Vagina (tissue), 2 donors: Measurements from ENCODE around the gene OSBPL6. TPM values are rescaled to one million over a fixed set of nuclear protein-coding genes. Genes with fewer than 3 reads are reported as not detected.

Experiments used
- DNase-seq, 2 donors: peaks; one replicate each; pipeline ENCODE4 v3.0.0-alpha.2; 2017; ENCODE audit errors: extremely low spot score in 2 of 2
- H3K27ac ChIP-seq: fragments of 200-600 bp; sonication (generic); one replicate; pipeline ENCODE4 v1.5.1; 2019
- H3K27me3 ChIP-seq: fragments of 200-600 bp; sonication (generic); one replicate; pipeline ENCODE4 v1.5.1; 2019
- H3K36me3 ChIP-seq, 2 donors: fragments of 200-600 bp; sonication (generic); one replicate each; pipeline ENCODE4 v1.5.1; 2017 to 2019
- H3K4me1 ChIP-seq: fragments of 200-600 bp; sonication (generic); one replicate; pipeline ENCODE4 v1.5.1; 2019
- H3K4me3 ChIP-seq, 2 donors: fragments of 200-600 bp; sonication (generic); 1 replicate in 1 of 2; 2 replicates in 1 of 2; pipeline ENCODE4 v1.5.1; 2016 to 2019
- H3K9me3 ChIP-seq: fragments of 200-600 bp; sonication (generic); one replicate; pipeline ENCODE4 v1.5.1; 2019
- CTCF ChIP-seq, 3 experiments: fragments of 450-650 bp in 2 of 3; fragments of 200-600 bp in 1 of 3; sonication (generic) in 1 of 3; IDR thresholded peaks; one replicate each; pipeline ENCODE4 v1.5.1; 2017 to 2019; ENCODE audit warnings: antibody characterized with exemption in 3 of 3, mild to moderate bottlenecking in 2 of 3, moderate library complexity in 2 of 3
- POLR2A ChIP-seq, 2 donors: fragments of 450-650 bp; IDR thresholded peaks; one replicate each; pipeline ENCODE4 v1.6.1; 2017; ENCODE audit warnings: antibody characterized with exemption in 2 of 2, mild to moderate bottlenecking in 2 of 2, moderate library complexity in 2 of 2
- POLR2AphosphoS5 ChIP-seq, 2 donors: sonication (generic); formaldehyde crosslinking; IDR thresholded peaks; one replicate each; pipeline ENCODE4 v1.9.0; 2017; ENCODE audit warnings: antibody characterized with exemption in 2 of 2, mild to moderate bottlenecking in 2 of 2, low read depth in 1 of 2; ENCODE audit not compliant: insufficient read depth in 1 of 2
- intact Hi-C: fragments of 100-400 bp; cut with DNase I; formaldehyde crosslinking; loops from one replicate; pipeline ENCODE4 v1.15.1; 2023
- total RNA-seq: library from RNA; depleted of rRNA; stranded (reverse); fragments of >200 nt; gene quantifications from one replicate; pipeline ENCODE4 v1.2.3, GENCODE V29; 2016

Gene OSBPL6
- total RNA-seq, 1 donor from 2014 or later, result 2.7 TPM

- Histone ChIP-seq H3K9me3 (no peaks in the 10 kb centered on the region), H3K4me3 (no peak overlapping the region), H3K4me1 (no peaks in the 10 kb centered on the region), H3K36me3 (no peaks in the 10 kb centered on the region), H3K27ac (no peak overlapping the region), H3K27me3 (no peaks in the 10 kb centered on the region)
- DNase-seq, result no peak
- intact Hi-C loops, result no loop called here
- no peak for TF ChIP-seq CTCF (IDR thresholded peaks at IDR 0.05)
- TF ChIP-seq POLR2AphosphoS5 (IDR thresholded peaks at IDR 0.05; ENCODE audit: insufficient read depth in 1 of 2, low read depth in 1 of 2), result no peak
- no peak for TF ChIP-seq POLR2A (IDR thresholded peaks at IDR 0.05)
Observed at GRCh38 chr2:178211460-178211859, 17.1 kb downstream of the OSBPL6 start.

GRCh38 chr2:178211943-178212342 lies 17.6 kb downstream of the OSBPL6 start:
- intact Hi-C loops, result no loop called here
- no peaks in the 10 kb centered on the region for H3K9me3 ChIP-seq

GRCh38 chr2:178213991-178214390 lies 19.7 kb downstream of the OSBPL6 start:
- Histone ChIP-seq H3K27ac (no peak overlapping the region), H3K4me3 (no peak overlapping the region), H3K4me1 (no peaks in the 10 kb centered on the region), H3K36me3 (no peaks in the 10 kb centered on the region), H3K9me3 (no peaks in the 10 kb centered on the region), H3K27me3 (no peaks in the 10 kb centered on the region)
- intact Hi-C loops, result no loop called here
- TF ChIP-seq POLR2AphosphoS5 (IDR thresholded peaks at IDR 0.05; ENCODE audit: insufficient read depth in 1 of 2, low read depth in 1 of 2) (no peak), POLR2A (IDR thresholded peaks at IDR 0.05) (no peak)
- no peak for DNase-seq

More at GRCh38 chr2:178211943-178212342, 17.6 kb downstream of the OSBPL6 start:
- Histone ChIP-seq H3K27me3 (no peaks in the 10 kb centered on the region), H3K4me3 (no peak overlapping the region), H3K4me1 (no peaks in the 10 kb centered on the region), H3K27ac (no peak overlapping the region), H3K36me3 (no peaks in the 10 kb centered on the region)
- no peak for DNase-seq
- no peak for TF ChIP-seq POLR2AphosphoS5 (IDR thresholded peaks at IDR 0.05; ENCODE audit: insufficient read depth in 1 of 2, low read depth in 1 of 2)
- no peak for TF ChIP-seq POLR2A (IDR thresholded peaks at IDR 0.05)
- TF ChIP-seq CTCF (IDR thresholded peaks at IDR 0.05), result no peak

- intact Hi-C loops, result no loop called here
- DNase-seq, result no peak
- Histone ChIP-seq H3K27me3 (no peaks in the 10 kb centered on the region), H3K9me3 (no peaks in the 10 kb centered on the region), H3K27ac (no peak overlapping the region), H3K4me3 (no peak overlapping the region), H3K36me3 (no peaks in the 10 kb centered on the region), H3K4me1 (no peaks in the 10 kb centered on the region)
- TF ChIP-seq CTCF (IDR thresholded peaks at IDR 0.05) (no peak), POLR2AphosphoS5 (IDR thresholded peaks at IDR 0.05; ENCODE audit: insufficient read depth in 1 of 2, low read depth in 1 of 2) (no peak), POLR2A (IDR thresholded peaks at IDR 0.05) (no peak)
Observed at GRCh38 chr2:178219247-178219646, 24.9 kb downstream of the OSBPL6 start.

GRCh38 chr2:178220814-178221213 lies 26.5 kb downstream of the OSBPL6 start:
- no peak for TF ChIP-seq POLR2A (IDR thresholded peaks at IDR 0.05)
- no peak for TF ChIP-seq POLR2AphosphoS5 (IDR thresholded peaks at IDR 0.05; ENCODE audit: insufficient read depth in 1 of 2, low read depth in 1 of 2)
- TF ChIP-seq CTCF (IDR thresholded peaks at IDR 0.05), result no peak
- intact Hi-C loops, result no loop called here
- H3K27ac ChIP-seq, result no peak overlapping the region
- no peaks in the 10 kb centered on the region for H3K36me3 ChIP-seq
- H3K4me3 ChIP-seq, result no peak overlapping the region
- H3K27me3 ChIP-seq, result no peaks in the 10 kb centered on the region
- H3K4me1 ChIP-seq, result no peaks in the 10 kb centered on the region
- no peaks in the 10 kb centered on the region for H3K9me3 ChIP-seq
- no peak for DNase-seq
